Cardiac muscle cell (in vitro differentiated cells and primary cell): ENCODE results near the gene ARRDC2. TPM values are rescaled to one million over a fixed set of nuclear protein-coding genes. Genes with fewer than 3 reads are reported as not detected.
"Not testable (repeated sequence)": the region's sequence is repeated elsewhere in the genome, so short reads cannot be mapped to it uniquely, and the experiment has no call there.

Source experiments
- DNase-seq, 2 donors: peaks; one replicate each; pipeline versions ENCODE4 v3.0.0 to v3.0.0-alpha.2; 2010 to 2017; ENCODE audit warnings: low read depth in 1 of 2, low spot score in 1 of 2
- H3K27ac ChIP-seq: fragments of 200-600 bp; sonication (generic); 2 replicates; pipeline ENCODE4 v1.5.1; 2016
- H3K27me3 ChIP-seq: fragments of 200-600 bp; sonication (generic); 2 replicates; pipeline ENCODE4 v1.6.0; 2016; ENCODE audit warnings: control low read depth
- H3K36me3 ChIP-seq: fragments of 200-600 bp; sonication (generic); 2 replicates; pipeline ENCODE4 v1.5.1; 2016; ENCODE audit warnings: control low read depth
- H3K4me1 ChIP-seq: fragments of 200-600 bp; sonication (generic); 2 replicates; pipeline ENCODE4 v1.8.1; 2017; ENCODE audit warnings: low read depth, mild to moderate bottlenecking, mixed run types
- H3K4me3 ChIP-seq: fragments of 200-600 bp; sonication (generic); 2 replicates; pipeline ENCODE4 v1.5.1; 2016; ENCODE audit warnings: mild to moderate bottlenecking
- H3K9me3 ChIP-seq: fragments of 200-600 bp; sonication (generic); 2 replicates; pipeline ENCODE4 v1.5.1; 2017; ENCODE audit warnings: low read depth, mild to moderate bottlenecking, control low read depth
- CTCF ChIP-seq: IDR thresholded peaks from 2 replicates; pipeline ENCODE4 v1.5.1; 2012; ENCODE audit warnings: low read depth, mild to moderate bottlenecking, low read length
- polyA plus RNA-seq: library from polyadenylated mRNA; unstranded; fragments of >200 nt; fragmentation: Nextera tagmentation; extraction: Ambion mirVana; gene quantifications from 2 replicates; pipeline ENCODE4 v1.2.1, GENCODE V29; 2016
- total RNA-seq: library from RNA; depleted of rRNA; stranded (reverse); fragments of >200 nt; gene quantifications from 2 replicates; pipeline ENCODE4 v1.2.3, GENCODE V29; 2016

The ARRDC2 gene
- total and polyA plus RNA-seq, 2 experiments from 2014 or later, result 6.8 to 16.1 TPM

- no peak for DNase-seq
- H3K27ac ChIP-seq, result no peak overlapping the region
- H3K4me1 ChIP-seq, result no peaks in the 10 kb centered on the region
- H3K9me3 ChIP-seq, result no peaks in the 10 kb centered on the region
- H3K4me3 ChIP-seq, result no peak overlapping the region
- no peaks in the 10 kb centered on the region for H3K27me3 ChIP-seq
- TF ChIP-seq CTCF, result no peak
- H3K36me3 ChIP-seq, result no peaks in the 10 kb centered on the region
Observed at GRCh38 chr19:17985037-17985818, 22.7 kb upstream of the ARRDC2 start.

- not testable (repeated sequence) for H3K9me3 ChIP-seq, H3K36me3 ChIP-seq, H3K4me1 ChIP-seq, H3K4me3 ChIP-seq, H3K27ac ChIP-seq, DNase-seq, H3K27me3 ChIP-seq
Observed at GRCh38 chr19:17986569-17986968, 21.4 kb upstream of the ARRDC2 start.

GRCh38 chr19:17988161-17988560 lies 19.8 kb upstream of the ARRDC2 start:
- Histone ChIP-seq H3K4me3 (no peak overlapping the region), H3K27me3 (no peaks in the 10 kb centered on the region), H3K4me1 (no peaks in the 10 kb centered on the region), H3K9me3 (no peaks in the 10 kb centered on the region), H3K36me3 (no peaks in the 10 kb centered on the region), H3K27ac (no peak overlapping the region)
- no peak for TF ChIP-seq CTCF
- DNase-seq, result no peak

GRCh38 chr19:17989425-17990094 lies 18.4 kb upstream of the ARRDC2 start:
- no peak overlapping the region for H3K27ac ChIP-seq
- DNase-seq, result no peak

GRCh38 chr19:17993076-17993813 lies 14.7 kb upstream of the ARRDC2 start:
- no peaks in the 10 kb centered on the region for H3K9me3 ChIP-seq
- H3K27ac ChIP-seq, result no peak overlapping the region
- no peak for TF ChIP-seq CTCF
- H3K4me3 ChIP-seq, result no peak overlapping the region
- H3K36me3 ChIP-seq, result no peaks in the 10 kb centered on the region
- H3K27me3 ChIP-seq, result no peaks in the 10 kb centered on the region
- no peaks in the 10 kb centered on the region for H3K4me1 ChIP-seq
- no peak for DNase-seq

More at GRCh38 chr19:17989425-17990094, 18.4 kb upstream of the ARRDC2 start:
- no peaks in the 10 kb centered on the region for H3K27me3 ChIP-seq
- no peak overlapping the region for H3K4me3 ChIP-seq
- no peaks in the 10 kb centered on the region for H3K9me3 ChIP-seq
- H3K36me3 ChIP-seq, result no peaks in the 10 kb centered on the region
- no peaks in the 10 kb centered on the region for H3K4me1 ChIP-seq
- no peak for TF ChIP-seq CTCF
